Neuronal stem cell (in vitro differentiated cells): ENCODE results near the gene PABPN1.

Source experiments
- DNase-seq: peaks from one replicate; pipeline ENCODE4 v3.0.0-alpha.2; 2013; ENCODE audit warnings: low spot score
- H2AFZ ChIP-seq: one replicate; pipeline ENCODE4 v1.6.1; 2013; ENCODE audit warnings: mild to moderate bottlenecking, low read length, inconsistent platforms
- H2AK5ac ChIP-seq: 2 replicates; pipeline ENCODE4 v1.6.1; 2013; ENCODE audit warnings: low read depth, mild to moderate bottlenecking, inconsistent platforms, low read length, moderate library complexity, mixed read lengths
- H2BK120ac ChIP-seq: 2 replicates; pipeline ENCODE4 v1.6.1; 2013; ENCODE audit warnings: low read depth, mild to moderate bottlenecking, inconsistent platforms, low read length, moderate library complexity, mixed read lengths
- H2BK12ac ChIP-seq: one replicate; pipeline ENCODE4 v1.6.1; 2013; ENCODE audit warnings: low read length, inconsistent platforms
- H2BK15ac ChIP-seq: 2 replicates; pipeline ENCODE4 v1.6.1; 2013; ENCODE audit warnings: mild to moderate bottlenecking, low read length, inconsistent platforms, mixed read lengths
- H2BK5ac ChIP-seq: one replicate; pipeline ENCODE4 v1.6.1; 2013; ENCODE audit warnings: inconsistent platforms, mild to moderate bottlenecking, low read length, moderate library complexity
- H3K14ac ChIP-seq: one replicate; pipeline ENCODE4 v1.6.1; 2013; ENCODE audit warnings: low read length, inconsistent platforms
- H3K18ac ChIP-seq: 2 replicates; pipeline ENCODE4 v1.6.1; 2013; ENCODE audit warnings: low read length, inconsistent platforms
- H3K23ac ChIP-seq: 2 replicates; pipeline ENCODE4 v1.6.1; 2013; ENCODE audit warnings: low read depth, mild to moderate bottlenecking, mixed read lengths, low read length, inconsistent platforms; ENCODE audit not compliant: poor library complexity
- H3K27ac ChIP-seq: replicated peaks from 3 replicates; pipeline ENCODE4 v1.5.1; 2013; ENCODE audit warnings: low read length, inconsistent platforms
- H3K27me3 ChIP-seq, 3 experiments: 2 replicates each; pipeline ENCODE4 v1.6.1; 2013; ENCODE audit warnings: low read length in 3 of 3, mild to moderate bottlenecking in 2 of 3, inconsistent platforms in 1 of 3, low read depth in 1 of 3, mixed read lengths in 1 of 3, moderate library complexity in 1 of 3; ENCODE audit not compliant: control insufficient read depth in 3 of 3, insufficient read depth in 3 of 3
- H3K36me3 ChIP-seq, 2 donors: replicated peaks in 1 of 2; 2 replicates each; pipeline ENCODE4 v1.6.1; 2013; ENCODE audit warnings: low read length in 2 of 2; ENCODE audit not compliant: control insufficient read depth in 2 of 2, insufficient read depth in 2 of 2
- H3K4ac ChIP-seq: 2 replicates; pipeline ENCODE4 v1.6.1; 2013; ENCODE audit warnings: inconsistent platforms, mild to moderate bottlenecking, low read length, moderate library complexity
- H3K4me1 ChIP-seq, 2 donors: 1 replicate in 1 of 2; 2 replicates in 1 of 2; pipeline ENCODE4 v1.6.1; 2013; ENCODE audit warnings: low read length in 2 of 2, low read depth in 1 of 2; ENCODE audit not compliant: control insufficient read depth in 2 of 2, insufficient read depth in 1 of 2
- H3K4me2 ChIP-seq: one replicate; pipeline ENCODE4 v1.6.1; 2013; ENCODE audit warnings: mild to moderate bottlenecking, low read length, inconsistent platforms; ENCODE audit not compliant: insufficient read depth, poor library complexity, severe bottlenecking
- H3K4me3 ChIP-seq, 2 donors: 2 replicates each; pipeline ENCODE4 v1.5.1; 2013; ENCODE audit warnings: low read length in 2 of 2, mild to moderate bottlenecking in 2 of 2, inconsistent platforms in 1 of 2, moderate library complexity in 1 of 2
- H3K79me1 ChIP-seq: one replicate; pipeline ENCODE4 v1.6.1; 2013; ENCODE audit warnings: low read depth, mild to moderate bottlenecking, inconsistent platforms, low read length, moderate library complexity
- H3K9ac ChIP-seq: one replicate; pipeline ENCODE4 v1.6.1; 2013; ENCODE audit warnings: mild to moderate bottlenecking, low read depth, low read length, inconsistent platforms; ENCODE audit not compliant: poor library complexity
- H3K9me3 ChIP-seq, 2 donors: replicated peaks in 1 of 2; 2 replicates each; pipeline versions ENCODE3 to v1.6.1; 2013; ENCODE audit warnings: low read length in 2 of 2, mild to moderate bottlenecking in 2 of 2, inconsistent platforms in 1 of 2, low read depth in 1 of 2, mixed read lengths in 1 of 2, moderate library complexity in 1 of 2; ENCODE audit not compliant: control insufficient read depth in 2 of 2, insufficient read depth in 1 of 2
- H4K8ac ChIP-seq: one replicate; pipeline ENCODE4 v1.6.1; 2013; ENCODE audit warnings: low read depth, mild to moderate bottlenecking, inconsistent platforms, low read length, moderate library complexity
- H4K91ac ChIP-seq: one replicate; pipeline ENCODE4 v1.6.1; 2013; ENCODE audit warnings: low read length, low read depth, mild to moderate bottlenecking, inconsistent platforms; ENCODE audit not compliant: poor library complexity
- WGBS, 2 donors: extraction: QIAGEN DNeasy Blood & Tissue Kit; methylation state at CpG; one replicate each; pipeline ENCODE4 v1.1.7; 2013; ENCODE audit warnings: missing lambda C conversion rate in 2 of 2, mixed read lengths in 1 of 2; ENCODE audit not compliant: insufficient read length in 2 of 2, insufficient replicate concordance in 1 of 2; ENCODE audit errors: extremely low coverage in 2 of 2; 5-methylcytosine and 5-hydroxymethylcytosine counted together

The PABPN1 gene

GRCh38 chr14:23360496-23360895, 39.2 kb downstream of the PABPN1 start:
- Histone ChIP-seq H2BK15ac (no peak overlapping the region), H3K4me2 (no peak overlapping the region), H3K36me3 (peaks cover 37 to 84% of the 10 kb centered on the region in 2 donors), H3K18ac (no peak overlapping the region), H3K9ac (no peak overlapping the region), H4K91ac (no peak overlapping the region), H3K4me1 (peaks cover 6 to 12% of the 10 kb centered on the region in 2 donors), H3K79me1 (peaks cover 3% of the 10 kb centered on the region), H2BK5ac (no peak overlapping the region), H3K27ac (no peak overlapping the region), H2AFZ (no peak overlapping the region), H2BK12ac (no peak overlapping the region), H2BK120ac (no peak overlapping the region), H3K9me3 (no peaks in the 10 kb centered on the region), H3K4me3 (no peak overlapping the region), H3K27me3 (no peaks in the 10 kb centered on the region), H3K14ac (no peak overlapping the region), H3K23ac (no peak overlapping the region), H3K4ac (no peak overlapping the region), H4K8ac (no peak overlapping the region), H2AK5ac (no peak overlapping the region)
- DNase-seq = no peak
- whole genome bisulfite sequencing, 2 donors = no CpG with 5 or more reads among the region's 11 CpGs

GRCh38 chr14:23361320-23361719, 40.1 kb downstream of the PABPN1 start:
- H3K4ac ChIP-seq = no peak overlapping the region
- DNase-seq = no peak
- H3K27me3 ChIP-seq = no peaks in the 10 kb centered on the region
- H3K27ac ChIP-seq = no peak overlapping the region
- no peaks in the 10 kb centered on the region for H3K9me3 ChIP-seq
- no peak overlapping the region for H2AFZ ChIP-seq
- no peak overlapping the region for H3K4me2 ChIP-seq
- no peak overlapping the region for H3K14ac ChIP-seq
- no peak overlapping the region for H2AK5ac ChIP-seq
- no peak overlapping the region for H2BK12ac ChIP-seq
- no peak overlapping the region for H4K8ac ChIP-seq
- H4K91ac ChIP-seq = no peak overlapping the region
- H2BK5ac ChIP-seq = no peak overlapping the region
- H3K23ac ChIP-seq = no peak overlapping the region
- H3K18ac ChIP-seq = no peak overlapping the region
- H3K79me1 ChIP-seq = peaks cover 7% of the 10 kb centered on the region
- H3K4me1 ChIP-seq = peaks cover 6 to 12% of the 10 kb centered on the region in 2 donors
- no peak overlapping the region for H3K9ac ChIP-seq
- no peak overlapping the region for H2BK15ac ChIP-seq
- H3K36me3 ChIP-seq = peaks cover 36 to 75% of the 10 kb centered on the region in 2 donors
- H2BK120ac ChIP-seq = no peak overlapping the region
- H3K4me3 ChIP-seq = no peak overlapping the region

DNA sequence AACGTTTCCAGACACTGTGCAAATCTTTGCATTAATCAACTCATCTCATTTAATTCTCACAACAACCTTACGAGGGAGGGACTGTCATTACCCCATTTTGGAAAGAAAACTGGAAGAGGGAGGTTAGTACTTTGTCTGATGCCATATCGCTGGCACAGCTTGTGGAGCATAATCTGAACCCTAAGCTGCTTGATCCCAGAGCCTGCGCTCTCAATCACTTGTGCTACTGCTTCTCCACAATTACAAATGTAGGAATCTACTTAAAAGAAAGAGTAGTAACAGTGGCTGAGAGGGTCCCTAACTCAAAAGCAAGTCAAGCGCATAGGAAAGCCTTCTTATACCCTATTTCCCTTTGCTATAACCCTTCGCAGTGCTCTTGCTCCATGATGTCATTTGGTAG, 40.5 kb downstream of the PABPN1 start:
- no peak overlapping the region for H3K4me3 ChIP-seq
- H2AFZ ChIP-seq = no peak overlapping the region
- peaks cover 8 to 15% of the 10 kb centered on the region in 2 donors for H3K4me1 ChIP-seq
- no peak overlapping the region for H3K27ac ChIP-seq
- no peak overlapping the region for H3K4ac ChIP-seq
- H4K8ac ChIP-seq = no peak overlapping the region
- no CpG with 5 or more reads among the region's 6 CpGs for WGBS, 2 donors
- H3K79me1 ChIP-seq = peaks cover 7% of the 10 kb centered on the region
- no peaks in the 10 kb centered on the region for H3K9me3 ChIP-seq
- no peak overlapping the region for H3K23ac ChIP-seq
- no peak overlapping the region for H2BK120ac ChIP-seq
- no peak overlapping the region for H3K9ac ChIP-seq
- H4K91ac ChIP-seq = no peak overlapping the region
- H3K27me3 ChIP-seq = no peaks in the 10 kb centered on the region
- no peak overlapping the region for H2BK12ac ChIP-seq
- H2BK5ac ChIP-seq = no peak overlapping the region
- H3K14ac ChIP-seq = no peak overlapping the region
- no peak overlapping the region for H2BK15ac ChIP-seq
- peaks cover 34 to 71% of the 10 kb centered on the region in 2 donors for H3K36me3 ChIP-seq
- no peak overlapping the region for H2AK5ac ChIP-seq
- no peak for DNase-seq
- no peak overlapping the region for H3K4me2 ChIP-seq
- no peak overlapping the region for H3K18ac ChIP-seq

DNA sequence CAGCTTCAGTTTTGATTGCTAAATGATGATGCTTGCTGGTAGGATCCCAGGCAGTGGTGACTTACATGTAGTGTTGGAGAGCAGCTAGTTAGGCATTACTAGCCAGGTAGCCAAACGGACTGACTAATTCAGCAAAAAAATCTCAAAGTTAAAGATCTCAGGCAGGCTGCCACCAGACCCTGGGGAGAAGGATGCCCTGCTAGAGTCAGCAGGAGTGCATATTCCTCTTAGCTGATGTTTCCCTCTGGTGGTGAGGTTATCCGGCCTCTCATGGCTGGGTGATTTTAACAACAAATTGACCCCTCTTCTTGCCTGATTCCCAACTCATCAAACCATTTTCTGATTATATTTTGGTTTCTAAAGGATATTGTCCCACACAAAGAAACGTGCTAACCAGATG, 40.9 kb downstream of the PABPN1 start:
- Histone ChIP-seq H3K27ac (no peak overlapping the region), H3K9ac (no peak overlapping the region), H4K8ac (no peak overlapping the region), H4K91ac (no peak overlapping the region), H2AFZ (no peak overlapping the region), H2BK12ac (no peak overlapping the region), H3K36me3 (peaks cover 32 to 67% of the 10 kb centered on the region in 2 donors), H3K4me2 (no peak overlapping the region), H3K23ac (no peak overlapping the region), H3K14ac (no peak overlapping the region), H2AK5ac (no peak overlapping the region), H3K4ac (no peak overlapping the region), H3K18ac (no peak overlapping the region), H3K4me3 (no peak overlapping the region), H2BK15ac (no peak overlapping the region), H3K4me1 (peaks cover 11 to 17% of the 10 kb centered on the region in 2 donors), H2BK5ac (no peak overlapping the region), H3K9me3 (no peaks in the 10 kb centered on the region), H3K79me1 (peaks cover 7% of the 10 kb centered on the region), H3K27me3 (no peaks in the 10 kb centered on the region), H2BK120ac (no peak overlapping the region)
- no peak for DNase-seq
- no CpG with 5 or more reads among the region's 3 CpGs for WGBS, 2 donors
